CD4-positive, alpha-beta T cell treated with Interleukin-21 for 1 hour (primary cell): ENCODE measurements around the gene ZNF567.
"Not testable (repeated sequence)": the region's sequence is repeated elsewhere in the genome, so short reads cannot be mapped to it uniquely, and the experiment has no call there.

Experiments
- DNase-seq: peaks from one replicate; pipeline ENCODE4 v3.0.0-alpha.2; 2020

ZNF567 gene

DNA sequence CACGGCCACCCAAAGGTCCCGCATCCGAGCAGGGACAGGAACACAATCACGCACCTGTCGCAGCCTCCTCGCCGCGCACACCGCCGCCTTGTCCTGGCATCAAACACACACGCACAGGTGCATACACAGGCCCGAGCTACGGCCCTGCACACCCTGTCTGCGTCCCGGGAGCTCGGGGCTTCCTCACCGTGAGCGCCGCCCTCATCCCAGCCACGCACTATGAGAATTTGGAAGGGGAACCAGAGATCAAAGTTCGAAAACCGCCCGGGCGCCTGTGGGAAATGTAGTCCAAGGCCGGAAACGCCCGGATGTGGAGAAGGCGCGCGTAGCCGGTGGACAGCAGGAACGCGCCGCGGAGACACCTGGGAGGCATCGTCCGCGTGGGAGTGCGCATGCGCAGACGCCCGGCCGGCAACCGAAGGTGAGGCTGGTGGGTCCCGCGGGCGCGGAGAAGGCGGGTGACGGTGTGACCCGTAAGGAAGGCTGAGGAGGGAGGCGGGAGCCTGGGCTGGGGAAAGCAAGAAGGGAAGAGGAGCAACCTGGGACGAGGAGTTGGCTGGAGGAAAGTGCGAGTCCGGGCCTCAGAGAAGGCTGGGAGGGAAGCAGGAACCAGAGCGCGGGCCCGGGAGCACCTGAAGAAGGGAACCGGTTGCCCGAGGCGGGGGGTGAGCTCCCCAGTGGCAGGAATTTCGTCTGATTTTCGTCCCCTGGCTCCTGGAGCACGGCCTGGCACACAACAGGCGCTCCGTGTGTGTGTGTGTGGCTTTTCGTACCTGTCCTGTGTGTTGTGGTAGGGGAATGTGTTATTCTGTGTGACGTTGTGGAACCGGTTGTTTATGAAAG is at the start of gene ZNF567:
ZNF567 (plus strand) TSS at position 399 of the 843 bp plus-strand sequence. CDS start 7,256 bp downstream, outside the sequence.
- peak; percentile 98 for DNase-seq

DNA sequence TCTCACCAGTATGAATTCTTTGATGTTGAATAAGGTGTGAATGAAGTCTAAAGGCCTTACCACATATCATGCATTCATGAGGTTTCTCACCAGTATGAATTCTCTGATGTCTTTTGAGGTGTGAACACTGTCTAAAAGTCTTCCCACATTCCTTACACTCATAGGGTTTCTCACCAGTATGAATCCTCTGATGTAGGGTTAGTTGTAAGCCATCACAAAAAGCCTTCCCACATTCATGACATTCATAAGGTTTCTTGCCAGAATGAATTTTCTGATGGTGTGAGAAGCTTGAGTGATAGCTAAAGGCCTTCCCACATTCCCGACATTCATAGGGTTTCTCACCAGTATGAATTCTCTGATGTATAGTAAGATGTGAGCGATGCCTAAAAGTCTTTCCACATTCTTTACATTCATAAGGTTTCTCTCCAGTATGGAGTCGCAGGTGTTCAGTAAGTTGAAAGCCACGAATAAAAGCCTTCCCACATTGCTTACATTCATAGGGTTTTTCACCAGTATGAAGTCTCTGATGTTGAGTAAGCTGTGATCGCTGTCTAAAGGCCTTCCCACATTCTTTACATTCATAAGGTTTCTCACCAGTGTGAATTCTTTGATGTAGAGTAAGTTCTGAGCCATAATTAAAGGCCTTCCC is 48.4 kb upstream of the ZNF567 start:
- no peak for DNase-seq

DNA sequence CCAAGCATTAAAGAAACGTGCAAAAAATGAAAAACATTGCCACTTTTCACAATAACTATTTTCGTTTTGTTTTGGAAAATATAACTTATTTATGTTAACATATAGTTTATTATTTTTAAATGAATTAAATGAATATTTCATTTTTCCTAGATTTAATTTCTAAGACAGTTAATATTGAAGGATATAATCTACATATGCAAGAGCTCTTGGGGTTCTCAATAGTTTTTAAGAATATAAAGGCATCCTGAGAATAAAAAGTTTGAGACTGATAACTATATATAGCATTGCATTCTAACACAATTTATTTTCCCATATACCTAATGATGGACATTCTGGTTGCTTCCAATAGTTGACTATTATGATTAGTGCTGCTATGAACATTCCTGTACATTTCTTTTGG is 40.7 kb upstream of the ZNF567 start:
- no peak for DNase-seq

DNA sequence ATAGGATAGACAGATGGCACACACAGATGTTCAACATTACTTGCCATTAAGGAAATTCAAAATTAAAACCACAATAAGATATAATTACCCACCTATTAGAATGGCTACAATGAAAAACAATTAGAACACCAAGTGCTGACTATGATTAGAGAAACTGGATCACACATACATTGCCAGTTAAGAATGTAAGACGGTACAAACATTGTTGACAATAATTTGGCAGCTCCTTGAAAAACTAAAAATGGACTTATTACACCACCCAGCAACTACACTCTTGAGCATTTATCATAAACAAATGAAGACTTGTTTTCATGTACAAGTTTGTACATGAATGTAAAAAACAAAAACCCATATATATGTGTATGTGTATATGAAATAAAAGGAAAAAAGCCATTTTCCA is 34.5 kb upstream of the ZNF567 start:
- no peak for DNase-seq

DNA sequence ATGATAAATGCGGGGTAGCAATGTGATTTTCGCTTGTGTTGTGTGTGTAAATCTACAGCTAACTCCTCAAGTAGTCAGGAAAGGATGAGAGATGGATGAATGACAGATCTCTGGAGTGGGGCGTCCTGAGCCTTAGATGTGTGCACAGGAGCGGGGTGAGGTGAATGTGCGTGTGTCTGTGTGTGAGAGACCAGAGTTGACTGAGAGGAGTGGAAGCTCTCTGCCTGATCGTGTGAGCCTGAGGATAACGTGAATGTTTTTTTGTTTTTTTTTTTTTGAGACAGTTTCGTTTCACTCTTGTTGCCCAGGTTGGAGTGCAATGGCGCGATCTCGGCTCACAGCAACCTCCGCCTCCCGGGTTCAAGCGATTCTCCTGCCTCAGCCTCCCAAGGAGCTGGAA is 21.6 kb upstream of the ZNF567 start:
- DNase-seq = no peak

GRCh38 chr19:36668646-36669045 is 18.8 kb upstream of the ZNF567 start:
- no peak for DNase-seq

- DNase-seq = no peak
Measured at GRCh38 chr19:36672368-36672767, 15.0 kb upstream of the ZNF567 start.

GRCh38 chr19:36674201-36674600 is 13.2 kb upstream of the ZNF567 start:
- DNase-seq = no peak

DNA sequence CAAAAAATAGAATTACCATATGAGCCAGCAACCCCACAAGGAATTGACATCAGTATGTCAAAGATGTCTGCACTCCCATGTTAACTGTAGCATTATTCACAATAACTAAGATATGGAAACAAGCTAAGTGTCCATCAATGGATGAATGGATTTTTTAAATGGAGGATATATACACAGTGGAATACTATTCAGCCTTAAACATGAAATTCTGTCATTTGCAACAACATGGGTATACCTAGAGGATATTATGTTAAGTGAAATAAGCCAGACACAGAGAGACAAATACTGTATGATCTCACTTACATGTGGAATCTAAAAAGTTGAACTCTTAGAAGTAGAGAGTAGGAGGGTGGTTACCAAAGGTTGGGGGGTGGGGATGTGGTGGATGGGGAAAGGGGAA is 8.0 kb upstream of the ZNF567 start:
- no peak for DNase-seq

- DNase-seq = no peak
Measured at GRCh38 chr19:36685835-36686234, 1.6 kb upstream of the ZNF567 start.

GRCh38 chr19:36686365-36687213 is 823 bp upstream of the ZNF567 start:
- no peak for DNase-seq

DNA sequence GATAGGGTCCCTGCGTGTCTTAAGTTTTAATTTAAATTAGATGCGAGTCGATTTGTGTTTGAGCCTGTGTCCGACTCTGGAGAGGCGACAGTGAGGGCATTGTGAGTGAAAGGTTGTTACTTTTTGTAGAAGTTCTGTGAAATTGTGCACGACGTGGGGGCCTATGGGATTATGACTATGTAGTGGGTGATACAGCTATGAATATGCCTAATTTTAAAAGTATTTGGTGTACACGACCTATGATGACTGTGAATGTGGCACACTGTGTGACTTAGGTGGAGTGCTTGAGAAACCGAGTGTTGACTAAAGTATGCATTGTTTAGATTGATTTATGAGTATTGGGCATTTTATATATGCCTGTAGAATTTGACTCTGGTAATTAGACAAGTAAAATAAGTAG is 646 bp downstream of the ZNF567 start:
- no peak for DNase-seq

- no peak for DNase-seq
Measured at GRCh38 chr19:36707134-36707533, 19.7 kb downstream of the ZNF567 start.

GRCh38 chr19:36709423-36709822 is 22.0 kb downstream of the ZNF567 start:
- DNase-seq = no peak

GRCh38 chr19:36719687-36720556 is 32.5 kb downstream of the ZNF567 start:
- no peak for DNase-seq

DNA sequence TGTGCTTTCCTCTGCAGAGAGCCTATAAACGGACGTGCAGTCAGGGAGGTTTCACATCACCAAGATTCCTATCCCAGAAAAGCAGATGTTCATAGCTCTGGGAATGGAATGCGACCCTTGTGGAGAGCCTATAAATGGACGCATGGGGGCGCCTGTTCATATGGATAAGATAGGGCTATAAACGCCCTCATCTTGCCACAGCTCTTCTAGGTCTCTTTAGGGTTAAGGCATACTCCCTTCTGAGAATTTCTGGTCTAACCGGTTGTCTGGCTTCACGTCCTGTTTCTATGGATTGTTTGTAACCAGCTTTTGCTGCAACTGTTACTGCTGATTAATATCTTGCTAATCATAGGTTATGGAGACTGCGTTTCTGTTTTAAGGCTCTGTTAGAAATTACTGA is 48.8 kb downstream of the ZNF567 start:
- DNase-seq = not testable (repeated sequence)

GRCh38 chr19:36745870-36746269 is 58.5 kb downstream of the ZNF567 start:
- DNase-seq = no peak

DNA sequence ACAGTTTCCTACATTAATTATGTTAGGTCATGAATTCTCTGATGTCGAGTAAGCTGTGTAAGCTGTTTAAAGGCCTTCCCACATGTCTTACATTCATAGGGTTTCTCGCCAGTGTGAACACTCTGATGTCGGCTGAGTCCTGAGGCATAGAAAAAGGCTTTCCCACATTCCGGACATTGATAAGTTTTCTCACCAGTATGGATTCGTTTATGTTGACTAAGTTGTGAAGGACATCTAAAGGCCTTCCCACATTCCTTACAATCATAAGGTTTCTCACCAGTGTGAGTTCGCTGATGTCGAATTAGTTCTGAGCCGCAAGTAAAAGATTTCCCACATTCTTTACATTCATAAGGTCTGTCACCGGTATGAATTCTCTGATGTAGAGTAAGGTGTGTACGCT is 60.3 kb downstream of the ZNF567 start:
- DNase-seq = no peak

GRCh38 chr19:36748431-36749275 is 61.2 kb downstream of the ZNF567 start:
- DNase-seq = no peak

- not testable (repeated sequence) for DNase-seq
Measured at GRCh38 chr19:36749613-36750012, 62.2 kb downstream of the ZNF567 start.

DNA sequence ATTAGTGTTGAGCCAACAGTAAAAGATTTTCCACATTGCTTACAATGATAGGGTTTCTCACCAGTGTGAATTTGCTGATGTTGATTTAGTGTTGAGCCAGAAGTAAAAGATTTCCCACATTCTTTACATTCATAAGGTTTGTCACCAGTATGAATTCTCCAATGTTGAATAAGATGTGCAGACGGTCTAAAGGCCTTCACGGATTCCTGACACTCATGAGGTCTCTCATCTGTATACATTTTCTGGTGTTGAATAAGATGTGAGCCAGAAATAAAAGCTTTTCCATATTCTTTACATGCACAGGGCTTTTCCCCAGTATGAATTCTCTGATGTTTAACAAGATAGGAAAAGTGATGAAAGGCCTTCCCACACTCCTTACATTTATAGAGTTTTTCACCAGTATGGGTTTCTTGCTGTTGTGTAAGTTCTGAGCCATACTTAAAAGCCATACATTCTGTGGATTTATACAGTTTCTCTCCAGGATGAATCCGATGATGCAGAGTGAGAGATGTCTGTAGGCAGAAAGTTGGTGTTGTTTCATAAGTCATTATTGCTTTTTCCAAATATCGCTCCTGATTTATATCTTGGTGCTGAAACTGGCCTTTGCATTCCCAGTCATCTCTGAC is 62.8 kb downstream of the ZNF567 start:
- no peak for DNase-seq
